ENCODE results near the gene ADGRV1.

The ADGRV1 gene

GRCh38 chr5:91121347-91121993, 562.9 kb downstream of the ADGRV1 start:
- no peak for DNase-seq

GRCh38 chr5:91122651-91123050, 564.1 kb downstream of the ADGRV1 start:
- DNase-seq = no peak

GRCh38 chr5:91123291-91123690, 564.7 kb downstream of the ADGRV1 start:
- no peak for DNase-seq

GRCh38 chr5:91123901-91124300, 565.3 kb downstream of the ADGRV1 start:
- no peak for DNase-seq

- peak in 1 of 2 experiments; percentile 9 for DNase-seq
Observed at GRCh38 chr5:91125916-91126315, 567.3 kb downstream of the ADGRV1 start.

- no peak for DNase-seq
Observed at GRCh38 chr5:91126448-91126847, 567.9 kb downstream of the ADGRV1 start.

- DNase-seq = no peak
Observed at GRCh38 chr5:91126888-91127287, 568.3 kb downstream of the ADGRV1 start.

- no peak for DNase-seq
Observed at GRCh38 chr5:91127456-91128081, 569.0 kb downstream of the ADGRV1 start.

GRCh38 chr5:91128604-91129003, 570.0 kb downstream of the ADGRV1 start:
- DNase-seq = no peak

- no peak for DNase-seq
Observed at GRCh38 chr5:91129748-91130147, 571.2 kb downstream of the ADGRV1 start.

GRCh38 chr5:91130759-91131158, 572.2 kb downstream of the ADGRV1 start:
- no peak for DNase-seq

GRCh38 chr5:91132550-91132949, 574.0 kb downstream of the ADGRV1 start:
- no peak for DNase-seq

GRCh38 chr5:91133183-91133582, 574.6 kb downstream of the ADGRV1 start:
- DNase-seq = no peak

GRCh38 chr5:91135475-91136248, 577.1 kb downstream of the ADGRV1 start:
- no peak for DNase-seq

- DNase-seq = no peak
Observed at GRCh38 chr5:91136271-91136670, 577.7 kb downstream of the ADGRV1 start.

GRCh38 chr5:91137647-91138046, 579.0 kb downstream of the ADGRV1 start:
- no peak for DNase-seq

GRCh38 chr5:91139572-91140200, 581.1 kb downstream of the ADGRV1 start:
- no peak for DNase-seq

GRCh38 chr5:91140657-91141056, 582.1 kb downstream of the ADGRV1 start:
- no peak for DNase-seq

GRCh38 chr5:91141642-91142041, 583.0 kb downstream of the ADGRV1 start:
- DNase-seq = no peak

- no peak for DNase-seq
Observed at GRCh38 chr5:91142386-91142785, 583.8 kb downstream of the ADGRV1 start.

- DNase-seq = no peak
Observed at GRCh38 chr5:91142819-91143218, 584.2 kb downstream of the ADGRV1 start.

- no peak for DNase-seq
Observed at GRCh38 chr5:91143840-91144239, 585.2 kb downstream of the ADGRV1 start.

- DNase-seq = no peak
Observed at GRCh38 chr5:91144491-91145332, 586.1 kb downstream of the ADGRV1 start.

Data from NCI-H2081 (cell line).